ENCODE data around the gene COX6B2.
A peak's percentile ranks its signal among the peaks of the same experiment; 100 is the strongest.

COX6B2 gene

GRCh38 chr19:55383279-55384130 lies 29.0 kb upstream of the COX6B2 start:
- DNase-seq: peak; percentile 35

- DNase-seq: no peak
These were observed 28.1 kb upstream of the COX6B2 start for GRCh38 chr19:55382522-55383054.

- no peak for DNase-seq
These were observed 27.5 kb upstream of the COX6B2 start for GRCh38 chr19:55382013-55382412.

GRCh38 chr19:55379174-55379573 lies 24.7 kb upstream of the COX6B2 start:
- DNase-seq: no peak

- DNase-seq: no peak
These were observed 23.0 kb upstream of the COX6B2 start for GRCh38 chr19:55377356-55378131.

GRCh38 chr19:55376241-55376933 lies 21.9 kb upstream of the COX6B2 start, which contains the start of gene TMEM190:
Gene TMEM190 (plus strand): TSS chr19:55376826. CDS start chr19:55376854, 28 bp downstream.
- DNase-seq: no peak

- DNase-seq: no peak
These were observed 19.7 kb upstream of the COX6B2 start for GRCh38 chr19:55373993-55374757.

- DNase-seq: no peak
These were observed 18.9 kb upstream of the COX6B2 start for GRCh38 chr19:55373306-55373992.

GRCh38 chr19:55372316-55373081 lies 18.0 kb upstream of the COX6B2 start:
- DNase-seq: no peak

GRCh38 chr19:55370305-55370988 lies 15.9 kb upstream of the COX6B2 start, which contains the start of gene IL11:
Gene IL11 (minus strand): TSS chr19:55370463. CDS start chr19:55370310, 153 bp downstream.
- no peak for DNase-seq

- DNase-seq: peak; percentile 12
These were observed 15.3 kb upstream of the COX6B2 start for GRCh38 chr19:55369653-55370304.

GRCh38 chr19:55368701-55369563 lies 14.4 kb upstream of the COX6B2 start:
- DNase-seq: no peak

GRCh38 chr19:55368106-55368505 lies 13.6 kb upstream of the COX6B2 start:
- no peak for DNase-seq

GRCh38 chr19:55366790-55367189 lies 12.3 kb upstream of the COX6B2 start:
- no peak for DNase-seq

- no peak for DNase-seq
These were observed 11.4 kb upstream of the COX6B2 start for GRCh38 chr19:55365964-55366363.

- no peak for DNase-seq
These were observed 10.7 kb upstream of the COX6B2 start for GRCh38 chr19:55365245-55365644.

GRCh38 chr19:55362990-55363716 lies 8.6 kb upstream of the COX6B2 start, which contains the start of gene GARIN5B:
Gene GARIN5B (minus strand): TSS chr19:55363260. CDS start chr19:55363066, 194 bp downstream.
- DNase-seq: no peak

Data from DMS79 (cell line).